Spleen (tissue), 7 donors: Measurements from ENCODE around the gene OTUD1.

Experiments used
- POLR2A ChIP-seq, 3 donors: fragments of 450-650 bp; IDR thresholded peaks; one replicate each; pipeline ENCODE4 v1.5.1; 2017; ENCODE audit warnings: antibody characterized with exemption in 3 of 3, mild to moderate bottlenecking in 1 of 3
- TF ChIP-seq, protein P1 (sequence below), 11 experiments: fragments of 200-600 bp in 7 of 11; fragments of 450-650 bp in 4 of 11; sonication (generic) in 4 of 11; IDR thresholded peaks in 8 of 11; conservative IDR thresholded peaks in 3 of 11; 1 replicate in 7 of 11; 2 replicates in 4 of 11; pipeline versions ENCODE4 v1.4.0 to v1.8.0; 2016 to 2021; ENCODE audit warnings: antibody characterized with exemption in 11 of 11, inconsistent platforms in 4 of 11, mild to moderate bottlenecking in 1 of 11
- donor health status: DM: no; HTN: no; CAD: no; lungs with moderate emphysema.
- donor health status: DM: no; HTN: no; CAD: no.
- donor health status: DM: no; HTN: no; CAD: no.

DNA sequence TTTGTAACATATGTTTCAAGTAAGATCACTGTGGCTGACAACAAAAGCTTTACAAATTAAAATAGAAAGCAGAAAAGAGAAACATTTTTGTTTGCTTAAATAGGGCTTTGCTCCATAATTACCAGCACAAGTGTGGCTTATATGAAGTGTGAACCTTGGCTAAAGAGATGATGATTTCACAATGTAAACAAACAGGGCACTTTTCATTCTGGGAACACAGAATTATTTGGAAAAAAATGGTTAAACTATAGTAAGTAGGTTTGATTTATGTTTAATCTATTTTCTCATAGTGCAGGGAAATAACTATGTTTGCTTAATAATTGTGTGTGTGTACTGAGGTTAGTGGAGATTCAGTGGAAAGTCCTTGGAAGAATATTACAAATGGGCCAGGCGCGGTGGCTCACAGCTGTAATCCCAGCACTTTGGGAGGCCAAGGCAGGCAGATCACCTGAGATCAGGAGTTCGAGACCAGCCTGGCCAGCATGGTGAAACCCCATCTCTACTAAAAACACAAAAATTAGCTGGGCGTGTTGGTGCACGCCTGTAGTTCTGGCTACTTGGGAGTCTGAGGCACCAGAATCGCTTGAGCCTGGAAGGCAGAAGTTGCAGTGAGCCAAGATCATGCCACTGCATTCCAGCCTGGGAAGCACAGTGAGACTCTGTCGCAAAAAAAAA lies 19.1 kb upstream of the OTUD1 start:
- TF ChIP-seq, protein P1, sequence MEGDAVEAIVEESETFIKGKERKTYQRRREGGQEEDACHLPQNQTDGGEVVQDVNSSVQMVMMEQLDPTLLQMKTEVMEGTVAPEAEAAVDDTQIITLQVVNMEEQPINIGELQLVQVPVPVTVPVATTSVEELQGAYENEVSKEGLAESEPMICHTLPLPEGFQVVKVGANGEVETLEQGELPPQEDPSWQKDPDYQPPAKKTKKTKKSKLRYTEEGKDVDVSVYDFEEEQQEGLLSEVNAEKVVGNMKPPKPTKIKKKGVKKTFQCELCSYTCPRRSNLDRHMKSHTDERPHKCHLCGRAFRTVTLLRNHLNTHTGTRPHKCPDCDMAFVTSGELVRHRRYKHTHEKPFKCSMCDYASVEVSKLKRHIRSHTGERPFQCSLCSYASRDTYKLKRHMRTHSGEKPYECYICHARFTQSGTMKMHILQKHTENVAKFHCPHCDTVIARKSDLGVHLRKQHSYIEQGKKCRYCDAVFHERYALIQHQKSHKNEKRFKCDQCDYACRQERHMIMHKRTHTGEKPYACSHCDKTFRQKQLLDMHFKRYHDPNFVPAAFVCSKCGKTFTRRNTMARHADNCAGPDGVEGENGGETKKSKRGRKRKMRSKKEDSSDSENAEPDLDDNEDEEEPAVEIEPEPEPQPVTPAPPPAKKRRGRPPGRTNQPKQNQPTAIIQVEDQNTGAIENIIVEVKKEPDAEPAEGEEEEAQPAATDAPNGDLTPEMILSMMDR (IDR thresholded peaks at IDR 0.05 in 8 of 11, conservative IDR thresholded peaks at IDR 0.05 in 3 of 11), result no peak
- TF ChIP-seq POLR2A (IDR thresholded peaks at IDR 0.05), result no peak
